NOMO-1 treated with DMSO at 0.1 percent for 48 hours (cell line): Measurements from ENCODE around the gene SYTL2.
"Not testable (repeated sequence)": the region's sequence is repeated elsewhere in the genome, so short reads cannot be mapped to it uniquely, and the experiment has no call there.

ENCODE experiments used
- DNase-seq: peaks from one replicate; lab custom pipeline; 2025; ENCODE audit not compliant: unreplicated experiment; lab: John Stamatoyannopoulos, UW

SYTL2 gene

DNA sequence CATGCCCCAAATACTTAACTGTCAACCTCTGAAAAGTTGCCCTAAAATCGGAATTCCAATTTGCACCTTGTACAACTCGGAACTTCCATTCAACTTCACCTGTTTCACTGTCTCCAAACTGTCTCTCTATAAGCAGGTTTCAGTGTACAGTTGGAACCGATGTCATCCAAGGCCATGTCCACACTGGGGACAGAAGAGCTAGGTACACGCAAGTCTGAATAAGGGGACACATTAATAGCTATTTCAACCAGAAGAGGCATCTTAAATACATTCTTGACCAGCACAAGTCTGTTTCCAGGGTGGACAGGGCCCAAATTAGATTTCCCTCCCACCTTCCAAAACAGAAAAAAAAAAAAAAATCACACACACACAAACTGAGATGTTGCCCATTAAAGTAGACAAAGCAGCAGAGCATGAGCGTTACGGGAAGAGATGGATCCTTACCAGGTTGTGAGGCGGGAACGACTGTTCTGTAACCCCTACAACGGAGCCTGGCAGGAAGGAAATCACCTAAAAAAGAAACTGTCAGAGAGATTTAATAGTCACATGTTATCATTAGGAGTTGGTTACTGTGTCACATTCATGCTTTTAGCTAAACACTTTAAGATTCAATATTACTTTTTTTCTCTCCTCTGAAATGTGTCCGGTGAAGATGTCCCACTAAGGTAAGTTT is 147.7 kb downstream of the SYTL2 start:
- DNase-seq = no peak

- DNase-seq = no peak
Observed at GRCh38 chr11:85661972-85662664, 148.8 kb downstream of the SYTL2 start.

DNA sequence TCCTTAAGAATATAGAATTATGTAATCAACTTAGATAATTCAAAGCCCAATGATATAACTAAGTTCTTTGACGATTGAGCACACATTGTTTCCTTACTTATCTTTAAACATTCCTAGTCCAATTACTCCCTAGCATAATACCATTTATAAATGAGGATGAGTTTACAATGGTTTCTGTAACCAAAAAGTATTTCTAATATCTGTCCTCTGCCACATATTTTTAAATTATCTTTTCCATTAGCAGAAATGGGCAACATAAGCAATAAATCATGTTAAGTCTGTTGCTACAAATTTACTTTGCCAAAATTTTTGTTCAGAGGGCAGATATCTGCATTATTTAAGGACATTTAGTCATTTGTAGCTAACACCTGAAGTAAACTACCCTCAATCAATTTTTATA is 152.8 kb downstream of the SYTL2 start:
- DNase-seq = no peak

DNA sequence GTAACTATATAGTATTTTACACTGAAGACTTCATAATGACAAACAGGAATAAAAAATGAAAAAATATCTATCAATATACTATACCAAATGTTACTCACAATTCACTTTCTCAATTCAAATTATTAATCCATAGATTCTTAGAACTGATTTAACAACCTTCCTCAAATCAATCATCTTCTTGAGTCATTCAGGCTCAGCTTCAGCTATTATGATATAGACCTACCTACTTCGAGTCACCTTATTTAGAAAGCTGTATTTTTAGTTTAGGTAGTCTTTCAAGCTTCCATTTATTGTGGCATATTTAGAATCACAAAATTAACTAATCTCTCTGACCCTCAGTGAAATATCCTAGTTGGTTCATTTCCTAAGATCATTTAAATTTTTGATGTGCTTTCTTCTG is 154.2 kb downstream of the SYTL2 start:
- DNase-seq = no peak

DNA sequence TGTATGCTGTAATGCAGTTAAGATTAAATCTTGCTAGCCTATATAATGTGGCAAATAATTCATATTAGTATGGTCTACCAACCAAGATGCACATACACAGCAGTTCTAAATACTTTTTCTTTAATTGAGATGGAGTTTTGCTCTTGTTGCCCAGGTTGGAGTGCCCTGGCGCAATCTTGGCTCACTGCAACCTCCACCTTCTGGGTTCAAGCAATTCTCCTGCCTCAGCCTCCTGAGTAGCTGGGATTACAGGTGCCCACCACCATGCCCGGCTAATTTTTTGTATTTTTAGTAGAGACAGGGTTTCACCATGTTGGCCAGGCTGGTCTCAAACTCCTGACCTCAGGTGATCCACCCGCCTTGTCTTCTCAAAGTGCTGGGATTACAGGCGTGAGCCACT is 156.6 kb downstream of the SYTL2 start:
- DNase-seq = not testable (repeated sequence)

DNA sequence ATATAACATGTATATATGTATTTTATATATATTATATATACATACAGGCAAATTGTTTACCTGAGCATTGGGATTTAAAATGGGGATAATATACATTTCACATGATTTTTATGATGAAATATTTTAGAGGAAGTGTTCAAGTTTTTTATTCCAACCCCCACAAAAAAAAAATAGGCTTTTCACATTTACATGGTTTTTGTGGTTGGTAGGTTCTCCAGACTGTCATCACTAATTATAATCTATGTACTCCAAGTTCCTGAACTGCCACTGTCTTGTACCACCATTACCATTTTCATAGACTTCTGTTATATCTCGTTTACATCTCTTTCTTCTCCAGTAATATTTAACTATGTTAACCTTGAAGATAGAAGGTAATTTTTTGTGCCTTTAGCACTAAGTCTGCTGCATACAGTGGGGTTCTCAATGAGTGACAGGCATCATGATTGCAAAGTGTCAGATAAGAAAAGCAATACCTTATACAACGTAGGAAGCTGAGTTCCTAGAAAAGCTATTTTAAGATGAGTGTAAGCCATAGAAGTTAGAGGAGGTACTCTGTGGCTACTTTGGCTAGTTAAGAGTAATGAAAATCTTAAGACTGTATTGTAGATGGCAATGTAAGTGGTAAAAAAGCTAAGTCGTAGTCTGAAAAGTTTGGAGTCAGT is 158.0 kb downstream of the SYTL2 start:
- peak; percentile 83 for DNase-seq

DNA sequence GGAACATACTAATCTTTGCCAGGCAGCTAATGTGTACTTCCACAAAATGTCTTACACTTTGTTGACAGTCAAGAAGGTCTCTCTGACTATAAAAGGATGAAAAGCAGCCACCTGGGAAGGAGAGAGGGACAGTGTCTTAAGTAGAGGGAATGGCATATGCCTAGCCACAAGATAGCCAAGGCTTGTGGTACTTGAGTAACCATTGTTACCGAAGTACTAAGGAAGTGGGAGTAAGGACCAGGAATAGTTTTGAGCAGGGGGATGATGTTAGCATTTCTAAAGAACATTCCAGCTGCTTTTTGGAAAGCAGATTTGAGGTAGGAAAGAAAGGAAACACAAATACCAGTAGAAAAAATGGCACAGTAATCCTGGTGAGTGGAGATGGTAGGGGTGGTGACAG is 159.8 kb downstream of the SYTL2 start:
- no peak for DNase-seq

- DNase-seq = peak; percentile 83
Observed at GRCh38 chr11:85647604-85648299, 163.2 kb downstream of the SYTL2 start, which contains the start of gene TMEM126A. TSS of gene TMEM126A (plus strand) at chr11:85647967. CDS start at chr11:85650256, 2,289 bp downstream.

GRCh38 chr11:85647078-85647477 is 163.9 kb downstream of the SYTL2 start:
- peak; percentile 9 for DNase-seq
